OCI-LY1 (cell line): Measurements from ENCODE around the gene TMEM38B.

Source experiments
- CTCF ChIP-seq: fragments of 200-600 bp; sonication (generic), shearing (Covaris generic); IDR thresholded peaks from 2 replicates; pipeline ENCODE4 v1.5.1; 2017; ENCODE audit warnings: mild to moderate bottlenecking, antibody characterized with exemption, low read length, moderate library complexity, mixed read lengths
- EZH2 ChIP-seq: fragments of 200-600 bp; sonication (generic), shearing (Covaris generic); IDR thresholded peaks from 2 replicates; pipeline ENCODE4 v1.8.0; 2017; ENCODE audit warnings: borderline replicate concordance, mixed run types, mild to moderate bottlenecking, antibody characterized with exemption, low read length, moderate library complexity, mixed read lengths

- no peak for TF ChIP-seq CTCF
- no peak for TF ChIP-seq EZH2
Measured at GRCh38 chr9:105710638-105711037, 16.3 kb downstream of the TMEM38B start.
